Tibial nerve (tissue), 4 donors: ENCODE results near the gene GRAMD1A. TPM values are rescaled to one million over a fixed set of nuclear protein-coding genes. Genes with fewer than 3 reads are reported as not detected.

ENCODE experiments used
- DNase-seq, 2 donors: peaks; one replicate each; pipeline ENCODE4 v3.0.0-alpha.2; 2019; ENCODE audit warnings: low spot score in 2 of 2
- H3K27ac ChIP-seq, 4 donors: fragments of 200-600 bp; sonication (generic) in 3 of 4; one replicate each; pipeline ENCODE4 v1.5.1; 2017 to 2019; ENCODE audit warnings: mild to moderate bottlenecking in 1 of 4
- H3K27me3 ChIP-seq, 2 donors: fragments of 200-600 bp; sonication (generic) in 1 of 2; one replicate each; pipeline versions ENCODE4 v1.5.1 to v1.6.0; 2017 to 2019
- H3K36me3 ChIP-seq, 3 donors: fragments of 200-600 bp; sonication (generic); one replicate each; pipeline ENCODE4 v1.5.1; 2018 to 2019
- H3K4me1 ChIP-seq, 4 donors: fragments of 200-600 bp; sonication (generic) in 3 of 4; one replicate each; pipeline ENCODE4 v1.5.1; 2017 to 2019
- H3K4me3 ChIP-seq, 4 donors: fragments of 200-600 bp; sonication (generic) in 3 of 4; one replicate each; pipeline ENCODE4 v1.5.1; 2017 to 2019; ENCODE audit warnings: mild to moderate bottlenecking in 1 of 4, moderate library complexity in 1 of 4
- H3K9me3 ChIP-seq, 4 donors: fragments of 200-600 bp; sonication (generic) in 3 of 4; one replicate each; pipeline ENCODE4 v1.5.1; 2017 to 2019
- EP300 ChIP-seq, 2 donors: sonication (generic); formaldehyde crosslinking; IDR thresholded peaks; one replicate each; pipeline ENCODE4 v1.6.1; 2017; ENCODE audit warnings: antibody characterized with exemption in 2 of 2, mild to moderate bottlenecking in 1 of 2
- POLR2A ChIP-seq, 2 donors: fragments of 450-650 bp; IDR thresholded peaks; one replicate each; pipeline ENCODE4 v1.6.1; 2017; ENCODE audit warnings: antibody characterized with exemption in 2 of 2, mild to moderate bottlenecking in 2 of 2, moderate library complexity in 2 of 2
- WGBS, 2 donors: methylation state at CpG; one replicate each; pipeline ENCODE4 v1.1.5; 2018; 5-methylcytosine and 5-hydroxymethylcytosine counted together
- total RNA-seq, 4 donors: library from RNA; depleted of rRNA; stranded (reverse); fragments of >200 nt; gene quantifications; one replicate each; pipeline ENCODE4 v1.1.0, GENCODE V29; 2016
- TF ChIP-seq, protein P1 (sequence below), 5 experiments: fragments of 200-600 bp in 3 of 5; fragments of 450-650 bp in 2 of 5; sonication (generic) in 3 of 5; IDR thresholded peaks; one replicate each; pipeline ENCODE4 v1.5.1; 2016 to 2019; ENCODE audit warnings: antibody characterized with exemption in 5 of 5, mild to moderate bottlenecking in 3 of 5, moderate library complexity in 2 of 5

The GRAMD1A gene
- total RNA-seq, 4 donors from 2014 or later = 53.1 to 108 (median 61.6) TPM

DNA sequence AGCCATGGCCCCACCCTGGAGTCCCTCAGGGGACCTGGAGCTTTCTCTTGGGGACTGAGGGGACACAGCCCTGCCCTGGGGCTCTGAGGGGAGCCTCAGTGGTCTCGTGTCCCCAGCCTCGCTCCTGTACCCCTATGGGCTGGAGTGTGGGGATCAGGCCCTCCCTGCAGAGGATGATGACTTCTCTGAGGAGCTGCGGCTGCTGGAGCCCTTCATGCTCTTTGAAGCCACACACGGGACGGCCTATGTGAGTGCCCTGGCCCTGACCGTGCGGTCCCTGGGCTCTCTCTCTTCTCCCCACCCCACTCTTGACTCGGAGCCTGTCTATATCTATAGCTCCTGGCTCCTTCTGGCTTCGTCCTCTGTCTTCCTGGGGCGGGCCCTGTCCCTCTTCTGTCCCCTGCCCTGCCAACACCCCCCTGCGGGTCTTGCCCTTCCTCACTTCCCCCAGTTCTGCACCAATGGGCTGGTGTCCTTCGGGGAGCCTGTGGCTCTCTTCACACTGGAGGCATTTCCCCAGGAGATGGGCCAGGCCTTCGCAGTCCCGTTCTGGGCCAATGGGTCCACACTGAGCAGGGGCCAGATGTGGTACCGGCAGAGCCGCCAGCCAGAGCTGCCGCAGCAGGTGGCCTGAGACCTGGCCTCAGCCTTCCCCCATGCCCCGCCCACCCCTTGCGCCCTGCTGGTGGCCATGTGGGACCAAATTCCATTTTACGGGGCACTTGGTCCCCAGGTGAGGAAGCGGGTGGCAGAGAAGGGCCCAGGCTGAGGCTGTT lies 74.5 kb downstream of the GRAMD1A start:
- H3K27me3 ChIP-seq = no peaks in the 10 kb centered on the region
- TF ChIP-seq, protein P1, sequence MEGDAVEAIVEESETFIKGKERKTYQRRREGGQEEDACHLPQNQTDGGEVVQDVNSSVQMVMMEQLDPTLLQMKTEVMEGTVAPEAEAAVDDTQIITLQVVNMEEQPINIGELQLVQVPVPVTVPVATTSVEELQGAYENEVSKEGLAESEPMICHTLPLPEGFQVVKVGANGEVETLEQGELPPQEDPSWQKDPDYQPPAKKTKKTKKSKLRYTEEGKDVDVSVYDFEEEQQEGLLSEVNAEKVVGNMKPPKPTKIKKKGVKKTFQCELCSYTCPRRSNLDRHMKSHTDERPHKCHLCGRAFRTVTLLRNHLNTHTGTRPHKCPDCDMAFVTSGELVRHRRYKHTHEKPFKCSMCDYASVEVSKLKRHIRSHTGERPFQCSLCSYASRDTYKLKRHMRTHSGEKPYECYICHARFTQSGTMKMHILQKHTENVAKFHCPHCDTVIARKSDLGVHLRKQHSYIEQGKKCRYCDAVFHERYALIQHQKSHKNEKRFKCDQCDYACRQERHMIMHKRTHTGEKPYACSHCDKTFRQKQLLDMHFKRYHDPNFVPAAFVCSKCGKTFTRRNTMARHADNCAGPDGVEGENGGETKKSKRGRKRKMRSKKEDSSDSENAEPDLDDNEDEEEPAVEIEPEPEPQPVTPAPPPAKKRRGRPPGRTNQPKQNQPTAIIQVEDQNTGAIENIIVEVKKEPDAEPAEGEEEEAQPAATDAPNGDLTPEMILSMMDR (IDR thresholded peaks at IDR 0.05) = no peak
- no peak for TF ChIP-seq EP300 (IDR thresholded peaks at IDR 0.05)
- no peak for TF ChIP-seq POLR2A (IDR thresholded peaks at IDR 0.05)
- H3K36me3 ChIP-seq = no peaks in the 10 kb centered on the region
- H3K4me1 ChIP-seq = peaks cover 0 to 2% (median 0%) of the 10 kb centered on the region in 4 donors
- 85 to 89% methylated on average over 21 of the region's 21 CpGs for WGBS, 2 donors
- no peak overlapping the region for H3K27ac ChIP-seq
- DNase-seq = no peak
- no peak overlapping the region for H3K4me3 ChIP-seq
- peaks cover 0 to 11% (median 0%) of the 10 kb centered on the region in 4 donors for H3K9me3 ChIP-seq

DNA sequence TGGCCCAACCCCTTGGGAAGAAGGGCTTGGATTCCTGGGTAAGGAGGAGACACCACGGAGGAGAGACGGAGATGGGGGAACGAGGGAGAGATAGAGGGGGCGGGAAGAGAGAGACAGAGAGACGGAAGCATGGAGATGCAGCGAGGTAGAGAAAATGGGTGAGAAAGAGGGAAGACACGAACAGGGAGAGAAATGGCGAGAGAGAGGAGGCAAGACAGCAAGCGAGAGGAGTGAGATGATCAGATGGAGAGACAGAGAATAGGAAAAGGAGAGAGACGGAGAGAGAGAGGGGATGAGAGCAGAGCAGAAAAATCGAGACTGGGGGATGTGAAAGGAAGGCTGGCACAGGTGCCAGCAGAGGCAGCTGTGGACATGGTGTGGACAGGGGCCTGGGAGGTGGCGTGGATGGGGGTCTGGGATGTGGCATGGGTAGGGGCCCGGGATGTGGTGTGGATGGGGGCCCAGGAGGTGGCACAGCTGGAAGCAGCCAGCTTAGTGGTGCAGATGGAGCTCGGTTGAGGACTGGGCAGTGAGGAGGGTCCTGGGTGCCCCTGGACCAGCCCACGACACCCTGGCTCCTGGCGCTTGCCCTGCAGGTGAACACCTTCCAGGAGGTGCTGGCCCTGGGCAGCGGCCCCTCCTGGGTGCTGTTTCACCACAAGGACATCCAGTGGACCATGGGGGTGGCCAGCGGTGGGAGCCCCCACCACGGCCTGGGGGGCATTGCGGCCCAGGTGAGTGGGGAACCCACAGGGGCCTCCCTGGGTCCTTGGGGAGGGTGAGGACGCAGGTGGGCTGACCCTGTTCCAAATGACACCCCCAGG lies 75.3 kb downstream of the GRAMD1A start:
- TF ChIP-seq POLR2A (IDR thresholded peaks at IDR 0.05) (no peak), EP300 (IDR thresholded peaks at IDR 0.05) (no peak)
- TF ChIP-seq, protein P1 (IDR thresholded peaks at IDR 0.05) = no peak
- no peak for DNase-seq
- Histone ChIP-seq H3K9me3 (peaks cover 0 to 5% (median 0%) of the 10 kb centered on the region in 4 donors), H3K27me3 (no peaks in the 10 kb centered on the region), H3K4me1 (no peaks in the 10 kb centered on the region), H3K36me3 (no peaks in the 10 kb centered on the region), H3K27ac (no peak overlapping the region), H3K4me3 (no peak overlapping the region)
- WGBS, 2 donors = 89 to 90% methylated on average over 14 to 21 of the region's 21 CpGs

DNA sequence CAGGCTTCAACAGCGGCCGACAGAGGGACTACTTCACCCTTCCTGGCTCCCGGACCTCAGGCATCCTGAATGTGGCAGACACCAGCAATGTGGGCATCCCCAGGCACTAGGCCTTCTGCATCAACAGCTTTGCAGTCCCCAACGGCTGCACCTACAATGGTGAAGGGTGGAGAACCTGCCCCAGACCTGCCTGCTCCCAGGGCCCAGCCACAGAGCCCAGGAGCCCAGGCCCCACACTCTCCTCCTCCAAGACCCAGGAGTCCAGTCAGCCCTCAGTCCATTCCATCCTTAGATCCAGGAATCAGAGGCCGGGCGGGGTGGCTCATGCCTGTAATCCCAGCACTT lies 75.9 kb downstream of the GRAMD1A start:
- TF ChIP-seq, protein P1 (IDR thresholded peaks at IDR 0.05) = no peak
- TF ChIP-seq POLR2A (IDR thresholded peaks at IDR 0.05) (no peak), EP300 (IDR thresholded peaks at IDR 0.05) (no peak)
- no peak for DNase-seq
- Histone ChIP-seq H3K4me1 (no peaks in the 10 kb centered on the region), H3K27me3 (no peaks in the 10 kb centered on the region), H3K9me3 (no peaks in the 10 kb centered on the region), H3K4me3 (no peak overlapping the region), H3K27ac (no peak overlapping the region), H3K36me3 (no peaks in the 10 kb centered on the region)
- WGBS, 2 donors = 75 to 94% methylated on average over 4 to 6 of the region's 6 CpGs

Other genes with a start within 250 kb of the GRAMD1A start
- 10 to 100 TPM; 10.2 to 13.3 (median 11.1) TPM for gene ZNF599, start 227.1 kb upstream of the GRAMD1A start, total RNA-seq
- 1 to 10 TPM; 1.2 to 4.3 (median 3.1) TPM for gene ZNF30, start 73.4 kb upstream of the GRAMD1A start, total RNA-seq
- 1 to 10 TPM; 2.3 to 7.1 (median 5.5) TPM for gene ZNF792, start 36.1 kb upstream of the GRAMD1A start, total RNA-seq
- 10 to 100 TPM; 12.8 to 26.7 (median 13.4) TPM for gene SCN1B, start 30.1 kb downstream of the GRAMD1A start, total RNA-seq
- gene HPN, start 41.4 kb downstream of the GRAMD1A start, total RNA-seq = 1 to 10 TPM in 3 of 4 donors, not detected in 1; 1.3 to 3.5 (median 1.8) TPM
- gene FXYD3, start 115.5 kb downstream of the GRAMD1A start, total RNA-seq = 10 to 100 TPM; 10.8 to 33.9 (median 16.6) TPM
- gene LGI4, start 134.7 kb downstream of the GRAMD1A start, total RNA-seq = 100 to 1,000 TPM; 207 to 323 (median 302) TPM
- 100 to 1,000 TPM in 1 of 4 donors, 10 to 100 TPM in 3; 72.9 to 193 (median 84.9) TPM for gene FXYD1, start 138.5 kb downstream of the GRAMD1A start, total RNA-seq
- gene FXYD7, start 142.9 kb downstream of the GRAMD1A start, total RNA-seq = 1 to 10 TPM in 3 of 4 donors, not detected in 1; 2.5 to 5.9 (median 5.7) TPM
- gene FXYD5, start 154.4 kb downstream of the GRAMD1A start, total RNA-seq = 10 to 100 TPM; 19.9 to 53.4 (median 37.5) TPM
- not detected for gene FAM187B, start 228.4 kb downstream of the GRAMD1A start, total RNA-seq
- 10 to 100 TPM in 2 of 4 donors, 1 to 10 TPM in 2; 3.1 to 34.9 (median 19.1) TPM for gene LSR, start 248.7 kb downstream of the GRAMD1A start, total RNA-seq